Spinal cord (tissue), 10 donors: Measurements from ENCODE around the gene CSRNP3. TPM values are rescaled to one million over a fixed set of nuclear protein-coding genes. Genes with fewer than 3 reads are reported as not detected.

Experiments
- DNase-seq, 6 donors: peaks; one replicate each; pipeline versions ENCODE4 v3.0.0 to v3.0.0-alpha.2; 2013 to 2015; ENCODE audit warnings: low spot score in 6 of 6, low read depth in 4 of 6
- H3K27ac ChIP-seq: one replicate; pipeline ENCODE4 v1.5.1; 2013; ENCODE audit warnings: low read depth, low read length, control low read depth
- H3K27me3 ChIP-seq: one replicate; pipeline ENCODE4 v1.6.1; 2013; ENCODE audit warnings: low read length; ENCODE audit not compliant: control insufficient read depth, insufficient read depth
- H3K36me3 ChIP-seq: one replicate; pipeline ENCODE4 v1.6.1; 2013; ENCODE audit warnings: low read length; ENCODE audit not compliant: control insufficient read depth, insufficient read depth
- H3K4me1 ChIP-seq: one replicate; pipeline ENCODE4 v1.6.1; 2013; ENCODE audit warnings: low read length; ENCODE audit not compliant: control insufficient read depth, insufficient read depth
- H3K4me3 ChIP-seq: one replicate; pipeline ENCODE4 v1.5.1; 2013; ENCODE audit warnings: low read depth, low read length, control low read depth
- H3K9me3 ChIP-seq: one replicate; pipeline ENCODE4 v1.6.1; 2013; ENCODE audit warnings: low read length; ENCODE audit not compliant: control insufficient read depth, insufficient read depth
- whole genome bisulfite sequencing: methylation state at CpG from one replicate; pipeline ENCODE4 v1.1.5; 2013; ENCODE audit warnings: missing lambda C conversion rate; ENCODE audit not compliant: insufficient coverage; 5-methylcytosine and 5-hydroxymethylcytosine counted together
- polyA plus RNA-seq, 2 donors: library from polyadenylated mRNA; unstranded; fragments of 120-200 nt; gene quantifications; one replicate each; pipeline ENCODE4 v1.2.1, GENCODE V29; 2013; ENCODE audit not compliant: insufficient read length in 2 of 2
- total RNA-seq, 2 donors: library from RNA; depleted of rRNA in 1 of 2; stranded (reverse); fragments of 120-200 nt in 1 of 2; fragments of >200 nt in 1 of 2; gene quantifications; one replicate each; pipeline versions ENCODE4 v1.2.3 to v1.2.4, GENCODE V29; 2013 to 2014
- donor health status: healthy.

The CSRNP3 gene
- total and polyA plus RNA-seq, 4 donors, result 21.7 to 82.9 (median 35.2) TPM

DNA sequence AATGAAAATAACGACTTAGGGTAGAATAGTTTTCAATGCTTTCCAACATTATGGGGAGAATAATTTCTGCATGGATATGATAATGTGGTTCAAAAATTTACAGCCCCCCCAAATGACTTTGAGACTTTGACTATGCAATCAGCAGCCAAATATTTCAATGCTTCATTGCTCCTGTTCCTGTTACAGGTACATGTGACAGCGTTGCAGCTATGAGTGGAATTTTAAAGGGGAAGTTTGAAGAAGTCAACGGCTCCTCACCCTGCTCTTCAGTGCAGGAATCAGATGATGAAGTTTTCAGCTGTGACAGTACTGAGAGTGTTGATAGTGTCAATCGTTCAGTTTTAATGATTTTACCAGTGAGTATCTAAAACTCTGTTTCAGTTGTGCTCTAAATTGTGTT lies 25.1 kb downstream of the CSRNP3 start:
- Histone ChIP-seq H3K27me3 (no peaks in the 10 kb centered on the region), H3K4me3 (no peak overlapping the region), H3K4me1 (no peaks in the 10 kb centered on the region), H3K9me3 (no peaks in the 10 kb centered on the region), H3K36me3 (no peaks in the 10 kb centered on the region), H3K27ac (no peak overlapping the region)
- no peak for DNase-seq
- WGBS, result 100% methylated on average over 2 of the region's 4 CpGs

DNA sequence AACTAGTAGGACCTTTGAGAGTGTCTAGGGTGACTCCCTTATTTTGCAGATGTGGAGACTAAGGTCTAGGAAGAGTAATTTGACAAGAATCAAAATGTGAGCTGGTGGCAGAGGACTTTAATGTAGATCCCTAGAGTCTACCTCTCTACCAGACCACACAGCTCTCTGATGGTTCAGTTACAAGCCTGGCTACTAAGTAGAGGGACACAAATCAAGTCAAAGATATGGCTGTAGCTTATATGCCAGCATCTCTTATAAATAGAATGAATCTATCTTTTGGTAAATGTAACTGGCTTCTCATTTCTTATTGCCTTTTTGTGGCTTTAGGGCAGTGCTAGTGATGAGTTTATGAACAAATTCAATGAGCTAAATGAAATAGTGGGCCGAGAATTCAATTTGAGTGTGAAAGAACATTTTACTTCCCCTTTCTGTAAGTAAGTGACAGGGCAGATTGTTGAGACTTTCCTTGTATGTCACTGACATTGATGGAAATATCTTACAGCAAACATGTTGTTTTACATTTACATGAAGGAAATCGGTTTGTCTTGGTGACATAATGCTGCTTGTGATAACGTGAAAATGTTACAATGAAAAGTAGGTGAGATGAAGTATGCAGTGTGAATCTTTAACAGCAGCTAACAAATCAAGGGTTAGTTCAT lies 28.3 kb downstream of the CSRNP3 start:
- no peak overlapping the region for H3K27ac ChIP-seq
- H3K4me3 ChIP-seq, result no peak overlapping the region
- H3K9me3 ChIP-seq, result no peaks in the 10 kb centered on the region
- no peak for DNase-seq
- peaks cover 3% of the 10 kb centered on the region for H3K36me3 ChIP-seq
- H3K4me1 ChIP-seq, result no peaks in the 10 kb centered on the region
- no peaks in the 10 kb centered on the region for H3K27me3 ChIP-seq
- no CpG with 5 or more reads among the region's 3 CpGs for whole genome bisulfite sequencing

DNA sequence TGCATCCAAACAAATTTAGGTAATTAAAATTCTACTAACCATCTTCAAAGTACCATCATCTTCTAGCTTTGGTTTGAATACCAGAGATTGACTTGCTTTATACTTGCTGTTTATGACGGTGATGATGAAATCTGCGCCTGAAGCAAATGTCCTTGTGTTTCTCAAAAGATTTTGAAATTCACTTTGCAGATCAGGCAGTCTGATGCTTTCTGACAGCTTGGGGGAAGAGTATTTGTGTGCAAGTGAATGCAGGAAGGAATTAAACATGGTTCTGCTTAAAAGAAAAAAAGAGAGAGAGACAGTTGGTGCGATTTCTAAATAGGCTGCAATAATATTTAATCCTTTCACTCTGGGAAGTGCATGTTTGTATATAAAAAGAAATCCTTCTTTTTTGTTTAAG lies 29.6 kb downstream of the CSRNP3 start:
- Histone ChIP-seq H3K36me3 (peaks cover 3% of the 10 kb centered on the region), H3K27ac (no peak overlapping the region), H3K27me3 (no peaks in the 10 kb centered on the region), H3K4me3 (no peak overlapping the region), H3K4me1 (no peaks in the 10 kb centered on the region), H3K9me3 (no peaks in the 10 kb centered on the region)
- peak in 2 of 6 donors; percentile 41 to 65 for DNase-seq
- 95% methylated on average over 2 of the region's 3 CpGs for WGBS

DNA sequence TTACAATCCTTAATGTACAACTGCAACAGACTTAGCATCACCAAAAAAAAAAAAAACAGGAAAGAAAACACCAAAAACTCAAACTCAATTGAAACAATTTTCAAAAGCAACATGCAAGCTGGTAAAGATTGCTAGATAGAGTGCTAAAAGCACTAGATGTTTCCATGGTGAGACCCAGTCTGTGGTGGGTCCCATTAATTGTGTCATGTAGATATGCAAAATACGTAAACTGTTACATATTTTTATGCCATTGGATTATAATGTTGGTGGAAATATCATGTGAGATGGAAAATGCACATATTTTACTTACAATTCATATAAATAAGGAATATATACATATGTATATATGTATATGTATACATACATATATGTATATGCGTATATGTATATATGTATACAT lies 30.5 kb downstream of the CSRNP3 start:
- no CpG with 5 or more reads among the region's 2 CpGs for WGBS
- Histone ChIP-seq H3K27ac (no peak overlapping the region), H3K9me3 (no peaks in the 10 kb centered on the region), H3K4me3 (no peak overlapping the region), H3K27me3 (no peaks in the 10 kb centered on the region), H3K36me3 (peaks cover 3% of the 10 kb centered on the region), H3K4me1 (no peaks in the 10 kb centered on the region)
- DNase-seq, result no peak

DNA sequence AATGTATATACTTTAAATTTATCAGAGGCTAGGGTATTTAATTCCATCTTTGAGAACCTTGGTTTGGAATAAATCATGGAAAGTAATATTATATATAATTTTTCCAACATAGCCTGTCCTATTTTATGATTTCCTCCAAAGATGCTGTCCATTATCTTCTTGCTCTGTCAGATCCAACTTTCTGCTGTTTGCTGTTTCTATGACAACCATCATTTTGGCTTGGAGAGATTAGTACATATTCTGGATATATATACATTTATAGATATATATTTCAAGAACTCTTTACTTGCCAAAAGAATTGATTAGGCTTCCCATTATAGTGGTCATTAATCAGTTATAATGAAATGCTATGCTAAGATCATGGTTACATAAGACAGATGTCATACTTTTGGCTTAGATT lies 31.3 kb downstream of the CSRNP3 start:
- H3K27me3 ChIP-seq, result no peaks in the 10 kb centered on the region
- no peak for DNase-seq
- peaks cover 3% of the 10 kb centered on the region for H3K36me3 ChIP-seq
- H3K4me1 ChIP-seq, result no peaks in the 10 kb centered on the region
- H3K9me3 ChIP-seq, result no peaks in the 10 kb centered on the region
- no peak overlapping the region for H3K4me3 ChIP-seq
- no peak overlapping the region for H3K27ac ChIP-seq

GRCh38 chr2:165505514-165505913 lies 36.0 kb downstream of the CSRNP3 start:
- no peaks in the 10 kb centered on the region for H3K4me1 ChIP-seq
- no CpG with 5 or more reads among the region's 3 CpGs for WGBS
- H3K27ac ChIP-seq, result no peak overlapping the region
- H3K36me3 ChIP-seq, result peaks cover 3% of the 10 kb centered on the region
- H3K9me3 ChIP-seq, result no peaks in the 10 kb centered on the region
- no peaks in the 10 kb centered on the region for H3K27me3 ChIP-seq
- no peak for DNase-seq
- no peak overlapping the region for H3K4me3 ChIP-seq

DNA sequence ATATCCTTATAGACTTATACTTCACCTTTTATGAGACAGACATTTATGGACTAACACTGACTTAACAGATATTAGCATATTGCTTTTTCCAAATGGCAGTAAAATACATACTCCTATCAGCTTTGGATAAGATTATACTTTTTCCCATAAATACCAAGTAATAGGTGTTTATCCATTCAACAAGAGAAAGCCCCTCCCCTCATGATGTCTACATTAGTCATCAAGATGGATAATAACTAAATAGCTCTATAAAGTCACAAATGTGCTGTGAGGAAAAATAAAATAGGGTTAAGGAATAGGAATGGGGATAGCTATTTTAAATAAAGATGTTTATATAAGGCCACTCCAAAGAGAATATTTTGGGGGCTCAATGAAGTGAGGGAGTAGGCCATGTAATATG lies 39.4 kb downstream of the CSRNP3 start:
- no peaks in the 10 kb centered on the region for H3K9me3 ChIP-seq
- H3K27me3 ChIP-seq, result no peaks in the 10 kb centered on the region
- H3K4me1 ChIP-seq, result no peaks in the 10 kb centered on the region
- no peak overlapping the region for H3K27ac ChIP-seq
- DNase-seq, result no peak
- no peaks in the 10 kb centered on the region for H3K36me3 ChIP-seq
- no peak overlapping the region for H3K4me3 ChIP-seq

DNA sequence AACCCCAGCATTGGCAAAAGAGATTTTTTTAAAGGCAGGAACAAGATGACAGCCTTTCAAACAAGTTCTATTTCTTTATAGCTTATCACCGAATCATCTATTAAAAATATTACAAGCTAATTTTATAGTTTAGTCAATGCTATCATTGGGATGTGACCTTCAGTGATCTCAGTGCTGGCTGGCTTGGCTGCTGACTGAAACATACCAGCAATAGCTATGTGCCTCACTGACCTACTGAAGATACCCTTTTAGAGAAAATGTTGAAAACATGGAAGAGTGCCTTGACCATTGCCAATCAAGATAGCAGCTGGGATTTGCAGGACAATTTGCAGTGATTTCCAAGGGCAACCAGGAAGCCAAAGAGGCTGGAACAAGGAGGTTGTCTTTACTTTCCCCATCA lies 44.0 kb downstream of the CSRNP3 start:
- Histone ChIP-seq H3K4me1 (no peaks in the 10 kb centered on the region), H3K4me3 (no peak overlapping the region), H3K27me3 (no peaks in the 10 kb centered on the region), H3K36me3 (no peaks in the 10 kb centered on the region), H3K27ac (no peak overlapping the region), H3K9me3 (no peaks in the 10 kb centered on the region)
- DNase-seq, result no peak
- no CpG with 5 or more reads among the region's 1 CpG for WGBS

DNA sequence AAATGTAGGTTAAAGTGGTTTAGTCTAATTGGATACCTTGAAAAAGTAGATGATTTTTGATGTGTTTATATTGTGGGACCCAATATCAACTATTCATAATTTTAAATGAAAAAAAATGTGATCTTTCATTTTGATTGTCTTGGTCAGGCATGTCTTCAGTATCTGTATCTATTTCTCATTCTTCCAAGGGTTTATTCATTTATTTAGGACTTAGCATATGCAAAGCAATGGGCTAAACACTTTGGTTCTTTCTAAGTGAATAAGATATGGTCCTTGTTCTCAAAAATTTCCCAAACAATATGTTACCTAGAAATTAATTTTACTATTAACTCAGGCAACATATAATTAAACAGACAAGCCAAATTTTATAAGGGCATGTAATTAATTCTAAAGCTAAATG lies 49.1 kb downstream of the CSRNP3 start:
- Histone ChIP-seq H3K9me3 (no peaks in the 10 kb centered on the region), H3K27me3 (no peaks in the 10 kb centered on the region), H3K4me3 (no peak overlapping the region), H3K4me1 (no peaks in the 10 kb centered on the region), H3K36me3 (no peaks in the 10 kb centered on the region), H3K27ac (no peak overlapping the region)
- DNase-seq, result no peak

GRCh38 chr2:165522719-165523118 lies 53.2 kb downstream of the CSRNP3 start:
- Histone ChIP-seq H3K4me3 (no peak overlapping the region), H3K9me3 (no peaks in the 10 kb centered on the region), H3K27ac (no peak overlapping the region), H3K27me3 (no peaks in the 10 kb centered on the region), H3K36me3 (no peaks in the 10 kb centered on the region), H3K4me1 (no peaks in the 10 kb centered on the region)
- DNase-seq, result peak in 2 of 6 donors; percentile 9 to 60
- 11% methylated on average over 1 of the region's 3 CpGs for WGBS
